Endothelial cell of umbilical vein (primary cell): ENCODE data around the gene HSP90AB1.

Experiments used
- CTCF ChIP-seq, 2 donors: IDR thresholded peaks; 1 replicate in 1 of 2; 2 replicates in 1 of 2; pipeline ENCODE4 v1.5.1; 2011; ENCODE audit warnings: low read length in 2 of 2, mild to moderate bottlenecking in 2 of 2, moderate library complexity in 2 of 2, control low read depth in 1 of 2, inconsistent platforms in 1 of 2, low read depth in 1 of 2; ENCODE audit not compliant: insufficient read depth in 1 of 2; ENCODE audit errors: extremely low read depth in 1 of 2
- EZH2 ChIP-seq: IDR thresholded peaks from 2 replicates; pipeline ENCODE4 v1.6.1; 2012; ENCODE audit warnings: borderline replicate concordance, low read depth, mild to moderate bottlenecking, moderate library complexity, low read length, inconsistent platforms; ENCODE audit not compliant: severe bottlenecking
- MAX ChIP-seq: IDR thresholded peaks from 2 replicates; pipeline ENCODE4 v1.6.1; 2011; ENCODE audit not compliant: insufficient read depth, insufficient read length

- no peak for TF ChIP-seq EZH2
- no peak for TF ChIP-seq MAX
- no peak for TF ChIP-seq CTCF (IDR thresholded peaks at IDR 0.05; ENCODE audit: extremely low read depth in 1 of 2, insufficient read depth in 1 of 2, low read depth in 1 of 2, low read length in 2 of 2)
Measured at GRCh38 chr6:44257753-44258324, 10.9 kb downstream of the HSP90AB1 start.
